Activated CD4-positive, alpha-beta T cell treated with anti-CD3 and anti-CD28 coated beads, Interleukin-2, Interleukin-6, amounts not matched to agents 100 ng/mL and 50 ng/mL, durations not matched to agents 16 hours and 8 hours (primary cell): ENCODE results near the gene QSOX2.

Experiments
- DNase-seq: peaks from one replicate; pipeline ENCODE4 v3.0.0-alpha.2; 2020

The QSOX2 gene

DNA sequence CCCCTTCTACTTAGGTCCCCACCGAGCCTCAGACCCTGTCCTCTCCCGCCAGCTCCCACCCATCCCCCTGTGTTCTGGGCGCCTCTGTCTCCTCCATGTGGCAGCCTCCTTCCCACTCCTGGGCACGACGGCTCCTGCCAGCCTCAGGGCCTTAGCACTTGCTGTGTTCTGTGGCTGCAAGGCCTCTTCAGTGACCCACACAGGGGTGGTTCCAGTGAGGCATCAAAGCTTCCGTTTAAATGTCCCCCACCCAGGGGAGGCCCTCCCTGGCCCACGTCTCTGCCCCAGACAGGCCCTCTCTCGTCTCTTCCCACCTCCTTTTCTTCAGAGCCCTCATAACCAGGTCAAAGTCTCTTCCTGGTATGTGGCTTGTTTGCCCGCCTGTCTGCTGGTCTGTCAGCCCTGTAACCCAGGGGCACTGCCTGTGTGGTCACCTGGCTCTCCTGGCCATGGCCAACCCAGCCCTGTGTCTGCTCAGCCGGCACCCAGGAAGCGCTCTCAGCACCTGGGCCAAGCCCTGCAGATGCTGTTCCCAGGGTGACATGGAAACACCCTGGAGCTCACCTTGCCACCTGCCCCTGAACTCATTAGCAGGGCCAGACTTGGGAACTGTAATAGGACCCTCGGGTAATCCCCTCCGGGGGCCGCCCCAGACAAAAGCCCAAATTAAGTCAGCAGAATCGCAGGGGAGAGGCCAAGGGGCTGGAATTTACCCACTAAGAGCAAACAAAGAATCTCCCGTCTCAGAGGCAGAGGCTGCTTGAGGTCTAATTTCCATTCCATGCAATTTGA is 74.4 kb downstream of the QSOX2 start:
- no peak for DNase-seq

DNA sequence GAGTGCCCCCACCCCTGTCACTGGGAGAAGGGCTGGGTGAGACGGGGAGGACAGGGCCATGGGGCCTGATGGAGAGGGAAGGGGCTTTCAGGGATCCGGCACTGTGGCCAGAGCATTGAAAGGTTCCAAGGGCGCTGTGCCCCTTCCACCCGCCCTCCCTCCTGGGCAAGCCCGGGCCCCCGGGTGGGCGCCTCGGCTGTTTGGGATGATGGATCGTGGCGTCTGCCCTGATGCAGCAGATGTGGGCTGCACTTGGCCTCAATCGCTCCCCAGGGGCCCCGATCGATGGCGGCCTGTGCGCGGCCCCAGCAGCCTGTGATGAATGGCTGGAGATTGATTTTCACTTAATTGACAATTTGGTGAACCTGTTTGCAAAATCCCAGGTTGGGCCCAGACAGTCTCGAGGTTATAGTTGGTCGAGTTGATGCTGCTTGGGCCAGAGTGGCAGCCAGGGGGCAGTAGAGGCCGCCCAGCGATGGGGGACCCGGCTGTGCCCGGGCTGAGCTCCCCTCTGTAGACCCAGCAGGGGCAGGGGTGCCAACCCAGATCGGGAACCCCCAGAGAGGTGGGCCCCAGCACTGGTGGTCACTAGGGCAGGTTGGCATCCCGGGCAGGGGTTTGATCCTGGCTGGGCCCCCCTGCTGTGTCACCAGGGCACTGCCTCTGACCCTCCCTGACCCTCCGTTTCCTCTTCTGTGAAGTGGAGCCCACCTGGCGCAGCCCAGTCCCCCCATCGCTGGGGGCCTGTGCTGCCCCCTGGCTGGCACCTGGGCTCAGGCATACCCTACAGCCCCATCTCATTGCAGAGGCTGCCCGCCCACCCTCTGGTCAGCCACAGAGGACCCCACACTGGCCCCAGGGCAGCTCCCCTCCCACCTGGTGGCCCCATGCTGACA is 75.4 kb downstream of the QSOX2 start:
- DNase-seq, result peak; percentile 63

DNA sequence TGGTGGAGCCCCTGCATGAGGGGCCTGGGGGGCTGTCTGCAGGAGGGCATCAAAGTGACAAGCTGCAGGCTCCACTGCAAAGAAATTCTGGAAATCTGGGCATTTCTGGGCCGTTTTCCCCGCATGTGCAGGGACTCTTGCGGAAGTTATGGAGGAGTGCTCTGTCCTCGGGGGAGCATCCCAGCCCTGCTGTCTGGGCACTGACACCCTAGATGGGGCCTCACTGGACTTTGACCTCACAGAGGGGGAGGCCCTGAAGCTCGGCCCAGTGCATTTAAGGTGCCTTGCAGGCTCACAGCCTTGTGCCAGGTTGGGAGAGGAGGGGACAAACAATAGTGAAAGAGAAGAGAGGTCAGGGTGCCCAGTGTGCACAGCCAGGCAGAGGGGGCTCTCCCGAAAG is 76.1 kb downstream of the QSOX2 start:
- no peak for DNase-seq

DNA sequence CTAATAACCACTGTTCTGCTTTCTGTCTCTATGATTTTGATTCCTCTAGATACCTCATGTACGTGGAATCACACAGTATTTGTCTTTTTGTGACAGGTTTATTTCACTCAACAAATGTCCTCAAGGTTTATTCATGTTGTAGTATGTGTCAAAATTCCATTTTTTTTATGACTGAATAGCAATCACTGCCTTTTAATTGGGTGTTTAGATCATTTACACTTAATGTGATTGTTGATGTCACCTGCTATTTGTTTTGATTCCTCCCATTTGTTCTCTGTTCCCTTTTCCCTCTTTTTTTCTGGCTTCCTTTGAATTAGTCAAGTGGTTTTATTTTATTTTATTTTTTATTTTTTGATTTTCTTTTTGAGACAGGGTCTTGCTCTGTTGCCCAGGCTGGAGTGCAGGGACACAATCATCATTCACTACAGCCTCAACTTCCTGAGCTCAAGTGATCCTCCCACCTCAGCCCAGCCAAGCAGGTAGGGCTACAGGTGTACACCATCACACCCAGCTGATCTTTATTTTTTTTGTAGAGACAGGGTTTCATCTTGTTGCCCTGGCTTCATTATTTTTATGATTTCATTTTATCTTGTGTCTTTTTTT is 82.3 kb downstream of the QSOX2 start:
- no peak for DNase-seq

DNA sequence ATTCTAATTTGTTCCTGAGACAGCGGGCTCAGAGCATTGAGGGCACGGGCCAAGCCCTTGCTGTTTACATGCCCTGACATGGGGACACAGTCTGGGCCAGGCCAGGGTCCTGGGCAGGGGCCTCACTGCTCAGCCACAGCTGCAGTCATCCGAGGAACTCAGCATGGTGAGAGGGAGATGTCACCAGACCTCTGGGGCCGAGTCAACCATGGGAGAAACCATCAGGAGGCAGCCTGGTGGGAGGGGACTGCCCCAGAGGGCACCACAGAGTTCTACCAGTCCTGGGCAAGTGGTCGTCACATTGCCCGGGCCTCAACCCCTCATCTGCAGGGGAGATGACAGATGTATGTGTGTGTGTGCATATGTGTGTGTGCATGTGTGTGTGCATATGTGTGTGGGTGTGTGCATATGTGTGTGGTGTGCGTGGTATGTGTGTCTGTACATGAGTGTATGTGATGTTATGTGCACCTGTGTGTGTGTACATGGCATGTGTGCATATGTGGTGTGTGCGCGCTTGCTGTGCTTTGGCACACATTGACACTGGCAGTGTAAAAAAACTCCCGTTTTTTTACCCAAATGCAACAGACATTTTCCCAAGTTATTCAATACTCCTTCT is 84.5 kb downstream of the QSOX2 start:
- DNase-seq, result no peak

DNA sequence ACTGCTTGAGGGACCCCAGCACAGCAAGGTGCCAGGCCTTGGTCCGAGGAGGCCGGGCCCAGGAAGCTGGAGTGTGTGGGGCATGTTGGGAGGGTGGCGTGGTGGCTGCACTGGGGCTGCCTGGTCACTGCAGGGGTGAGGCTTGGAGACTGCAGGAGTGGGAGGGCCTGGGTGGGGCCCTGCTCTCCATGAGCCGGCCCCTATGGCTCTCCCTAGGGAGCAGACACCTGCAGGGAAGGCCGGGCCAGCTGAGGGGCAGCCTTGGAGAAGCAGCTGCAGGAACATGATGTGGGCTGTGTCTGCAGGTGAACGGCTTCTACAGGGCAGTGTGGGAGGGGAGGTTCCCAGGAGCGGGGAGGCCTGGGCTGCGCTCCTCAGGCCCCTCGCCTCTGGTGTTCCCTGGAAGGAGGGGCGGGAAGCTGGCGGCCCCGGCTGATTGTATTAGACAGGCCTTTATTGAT is 85.2 kb downstream of the QSOX2 start:
- no peak for DNase-seq

DNA sequence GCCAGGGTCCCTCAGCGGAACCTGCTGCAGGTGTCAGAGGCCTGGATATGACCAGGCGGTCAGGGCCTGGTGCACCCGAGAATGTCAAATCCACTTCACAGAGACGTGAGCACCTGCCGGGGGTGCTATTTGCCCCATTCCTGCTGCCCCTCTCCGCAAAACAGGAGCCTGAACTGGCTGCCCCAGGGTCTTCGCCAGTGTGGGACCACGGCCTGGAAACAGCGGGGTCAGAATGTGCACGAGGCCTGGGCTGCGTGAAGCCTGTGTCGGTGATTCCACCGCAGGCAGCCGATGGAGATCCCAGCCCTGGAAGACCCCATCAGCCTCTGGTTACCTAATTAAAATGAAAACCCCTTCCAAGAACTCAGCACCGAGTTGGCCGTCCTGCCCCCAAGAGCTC is 85.8 kb downstream of the QSOX2 start:
- DNase-seq, result no peak

DNA sequence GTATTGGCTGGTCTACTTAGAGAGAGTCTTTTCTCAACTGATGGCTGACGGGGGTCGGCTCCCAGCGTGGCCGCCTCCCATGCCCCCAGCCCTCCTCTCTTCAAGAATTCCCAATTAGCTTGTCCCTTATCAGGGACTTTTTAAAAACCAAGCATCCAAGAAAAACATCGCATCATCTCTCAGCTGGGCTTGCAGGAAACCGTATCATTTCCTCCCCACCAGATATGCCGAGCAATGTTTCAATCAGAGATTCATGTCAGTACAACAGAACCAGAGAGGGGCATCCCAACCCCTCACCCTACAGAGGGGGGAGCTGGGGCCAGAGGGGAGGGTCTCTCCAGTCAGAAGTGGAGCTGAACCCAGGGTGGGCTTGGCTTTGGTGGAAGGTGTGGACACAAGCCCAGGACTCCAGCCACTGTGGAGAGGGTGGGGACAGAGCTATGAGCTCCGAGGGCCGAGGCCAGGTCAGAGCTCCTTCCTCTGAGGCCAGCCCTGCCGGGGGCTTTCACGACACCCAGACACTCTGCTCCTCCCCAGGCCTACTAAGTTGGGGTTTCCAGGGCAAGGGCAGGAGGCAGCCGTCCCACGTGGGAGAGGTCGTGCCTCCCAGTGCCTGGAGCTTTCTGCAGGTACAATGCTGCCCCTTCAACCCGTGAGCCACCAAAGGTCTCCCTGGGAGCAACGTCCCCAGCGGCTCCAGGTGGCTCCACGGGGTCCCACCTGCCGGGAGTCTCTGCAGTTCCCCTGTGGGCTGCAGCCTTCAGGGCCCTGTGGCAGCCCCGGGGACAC is 87.9 kb downstream of the QSOX2 start:
- no peak for DNase-seq
